HG02970 (cell line): ENCODE results near the gene PHLPP1.
"Not testable (repeated sequence)": the region's sequence is repeated elsewhere in the genome, so short reads cannot be mapped to it uniquely, and the experiment has no call there.

Experiments
- ATAC-seq: cut with Tn5 transposase; IDR thresholded peaks from one replicate; pipeline ENCODE4 v1.9.1; 2021; ENCODE audit warnings: mild to moderate bottlenecking, moderate library complexity, moderate number of reproducible peaks; ENCODE audit not compliant: unreplicated experiment, low FRiP score

The PHLPP1 gene

DNA sequence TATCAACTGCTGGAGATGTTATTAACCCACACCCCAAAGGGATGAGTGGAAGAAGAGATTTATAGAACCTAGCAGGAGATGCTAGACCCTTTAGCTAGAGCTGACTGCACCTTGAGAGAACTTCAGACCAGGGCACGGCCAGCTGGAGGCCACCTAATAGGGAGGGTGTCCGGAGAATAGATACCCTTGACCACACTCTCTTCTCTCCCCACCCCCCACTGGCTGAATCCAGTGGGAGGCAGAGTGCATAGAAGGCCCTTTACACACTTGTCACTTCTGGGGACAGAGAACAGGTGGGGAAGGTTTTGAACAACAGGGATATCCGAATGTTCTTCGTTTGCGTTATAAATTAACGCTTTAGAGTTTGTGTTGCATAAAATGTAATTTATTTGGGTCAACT lies 84.6 kb downstream of the PHLPP1 start:
- no peak for ATAC-seq

GRCh38 chr18:62802523-62802922 lies 87.2 kb downstream of the PHLPP1 start:
- ATAC-seq: no peak

- ATAC-seq: no peak
These were observed 92.1 kb downstream of the PHLPP1 start for GRCh38 chr18:62807396-62807795.

DNA sequence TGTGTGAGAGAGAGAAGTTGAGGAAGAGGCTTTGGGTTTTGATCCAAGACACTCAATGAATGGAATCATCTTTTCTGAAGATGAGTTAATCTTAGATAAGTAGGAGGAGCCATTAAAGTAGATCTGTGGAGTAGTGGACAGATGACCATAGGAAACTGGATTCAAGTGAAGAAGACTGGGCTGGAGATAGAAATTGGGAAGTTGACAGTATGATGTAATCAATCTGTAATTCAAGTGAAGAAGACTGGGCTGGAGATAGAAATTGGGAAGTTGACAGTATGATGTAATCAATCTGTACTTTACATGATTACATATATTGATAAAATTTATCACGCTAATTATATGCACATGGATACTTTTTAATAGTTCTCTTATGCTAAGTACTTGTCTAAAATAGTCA lies 92.8 kb downstream of the PHLPP1 start:
- no peak for ATAC-seq

GRCh38 chr18:62809445-62809844 lies 94.1 kb downstream of the PHLPP1 start:
- not testable (repeated sequence) for ATAC-seq

DNA sequence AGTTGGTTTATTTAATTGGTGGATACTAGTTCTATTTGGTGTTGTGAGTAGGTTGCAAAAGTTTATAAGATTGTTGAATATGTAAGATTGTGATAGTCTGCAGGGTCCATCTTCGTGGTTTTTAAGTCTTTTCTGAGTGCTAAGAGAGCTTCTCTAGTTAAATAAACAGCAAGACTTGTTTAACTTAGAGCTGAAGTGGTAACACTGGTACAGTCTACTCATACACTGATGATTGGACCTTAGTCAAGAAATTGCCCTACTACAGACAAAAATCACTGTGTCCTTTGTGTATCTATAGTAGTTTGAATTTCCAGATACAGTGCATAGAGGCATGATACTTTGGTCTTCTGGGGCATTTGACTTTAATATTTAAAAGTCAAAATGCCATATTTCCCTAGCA lies 94.6 kb downstream of the PHLPP1 start:
- no peak for ATAC-seq

DNA sequence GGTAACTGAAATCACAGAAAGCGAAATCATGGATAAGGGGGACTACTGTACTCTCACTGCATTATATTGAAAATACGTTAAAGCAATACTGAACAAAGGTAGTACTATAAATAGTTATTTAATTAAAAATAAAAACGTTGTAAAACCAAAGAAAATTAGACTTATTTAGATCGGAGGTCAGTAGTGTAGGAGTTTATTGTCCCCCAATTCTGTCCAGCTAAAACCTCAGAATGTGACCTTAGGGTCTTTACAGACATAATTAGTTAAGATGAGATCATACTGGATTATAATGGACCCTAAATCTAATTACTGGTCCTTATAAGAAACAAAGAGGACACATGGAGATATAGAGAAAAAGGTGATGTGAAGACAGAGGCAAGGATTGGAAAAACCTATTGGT lies 95.3 kb downstream of the PHLPP1 start:
- ATAC-seq: no peak

GRCh38 chr18:62811674-62812073 lies 96.3 kb downstream of the PHLPP1 start:
- no peak for ATAC-seq

- no peak for ATAC-seq
These were observed 96.9 kb downstream of the PHLPP1 start for GRCh38 chr18:62812242-62812641.

DNA sequence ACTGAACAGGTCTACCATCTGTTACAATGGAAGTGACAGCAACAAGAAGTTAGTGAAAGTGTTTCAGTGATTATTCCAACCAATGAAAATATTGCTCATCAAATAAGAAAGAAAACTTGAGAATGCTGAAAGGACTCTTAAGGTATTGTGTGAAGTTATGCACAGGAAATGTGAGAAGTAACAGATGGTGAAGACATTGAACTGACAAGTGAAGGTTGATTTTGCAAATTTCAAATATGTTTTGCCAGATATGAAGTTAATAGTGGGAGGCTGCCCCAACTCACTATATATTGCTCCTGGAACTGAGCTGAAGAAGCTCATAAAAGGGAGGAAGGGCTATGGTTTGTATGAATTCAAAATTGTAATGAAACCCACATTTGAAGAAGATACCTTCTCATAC lies 97.5 kb downstream of the PHLPP1 start:
- ATAC-seq: no peak

- no peak for ATAC-seq
These were observed 98.9 kb downstream of the PHLPP1 start for GRCh38 chr18:62814132-62814759.

DNA sequence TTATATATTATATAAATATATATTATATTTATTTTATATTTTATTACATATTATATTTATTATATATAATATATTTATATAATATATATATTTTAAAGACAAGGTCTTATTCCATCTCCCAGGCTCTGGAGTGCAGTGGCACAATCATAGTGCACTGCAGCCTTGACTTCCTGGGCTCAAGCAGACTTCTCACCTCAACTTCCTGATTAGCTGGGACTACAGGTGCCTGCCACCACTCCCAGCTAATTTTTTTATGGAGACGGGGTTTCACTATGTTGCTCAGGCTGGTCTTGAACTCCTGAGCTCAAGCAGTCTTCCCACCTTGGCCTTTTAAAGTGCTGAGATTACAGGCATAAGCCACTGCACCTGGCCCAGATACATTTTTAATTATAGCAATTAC lies 110.0 kb downstream of the PHLPP1 start:
- ATAC-seq: no peak

DNA sequence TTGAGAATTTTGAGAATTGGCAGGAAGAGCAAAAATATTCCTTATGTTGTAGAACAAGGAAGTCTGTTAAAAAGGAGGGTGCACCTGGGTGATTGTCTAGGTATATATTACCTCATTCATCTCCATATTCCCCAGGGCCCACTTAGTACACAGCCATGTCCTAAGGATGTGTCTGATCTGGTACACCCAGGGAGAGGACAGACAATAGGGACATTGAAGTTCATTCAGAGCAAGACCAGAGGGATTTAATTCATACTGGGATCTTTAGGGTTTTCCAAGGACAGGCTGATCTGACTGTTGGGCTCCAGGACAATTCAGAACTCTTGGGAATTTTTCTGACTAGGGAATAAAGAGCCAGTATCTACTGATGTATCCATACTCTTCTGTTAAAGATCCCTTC lies 112.1 kb downstream of the PHLPP1 start:
- ATAC-seq: no peak

DNA sequence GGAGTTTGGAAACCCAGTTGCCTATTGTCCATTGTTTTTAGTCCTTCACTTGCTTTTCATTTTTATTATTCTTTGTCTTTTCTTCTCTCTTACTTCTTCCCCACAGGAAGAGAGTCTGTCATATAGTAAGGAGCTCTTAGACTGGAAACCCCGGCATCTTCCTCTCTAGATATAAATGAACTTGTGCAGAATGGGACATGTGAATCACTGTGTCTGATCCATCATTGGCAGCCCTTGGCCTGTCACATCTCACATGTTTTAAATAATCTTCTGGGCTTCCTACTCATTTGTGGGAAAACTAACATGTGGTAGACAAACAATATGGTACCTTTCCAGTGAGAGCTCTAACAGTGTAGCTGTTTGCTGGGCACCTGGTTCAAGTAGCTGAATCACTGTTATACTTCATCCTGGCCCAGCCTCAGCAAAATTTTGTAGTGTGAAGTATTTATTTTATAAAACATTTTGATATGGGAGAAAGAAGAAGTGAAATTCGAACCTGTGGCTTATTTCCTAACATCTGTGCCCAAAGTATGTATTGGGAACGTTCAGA lies 112.8 kb downstream of the PHLPP1 start:
- no peak for ATAC-seq

DNA sequence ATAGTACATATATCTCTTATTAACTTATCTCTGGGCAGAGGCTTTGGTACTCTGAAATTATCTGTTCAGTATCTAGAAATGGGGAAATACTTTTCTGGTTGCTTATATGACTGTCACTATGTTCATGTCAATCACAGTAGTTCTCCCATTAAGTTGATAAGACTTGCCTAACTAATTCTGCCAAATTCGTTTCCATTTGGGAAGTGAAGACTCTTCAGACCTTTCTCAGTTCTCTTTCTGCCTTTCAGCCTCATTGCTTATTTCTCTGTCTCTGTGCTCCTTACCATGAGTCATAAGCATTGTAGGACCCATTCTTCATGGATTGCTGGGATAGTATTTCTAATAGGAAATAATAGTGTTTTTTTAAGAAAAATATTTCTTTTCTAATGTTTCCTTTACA lies 113.5 kb downstream of the PHLPP1 start:
- no peak for ATAC-seq

- ATAC-seq: no peak
These were observed 114.6 kb downstream of the PHLPP1 start for GRCh38 chr18:62829936-62830335.

DNA sequence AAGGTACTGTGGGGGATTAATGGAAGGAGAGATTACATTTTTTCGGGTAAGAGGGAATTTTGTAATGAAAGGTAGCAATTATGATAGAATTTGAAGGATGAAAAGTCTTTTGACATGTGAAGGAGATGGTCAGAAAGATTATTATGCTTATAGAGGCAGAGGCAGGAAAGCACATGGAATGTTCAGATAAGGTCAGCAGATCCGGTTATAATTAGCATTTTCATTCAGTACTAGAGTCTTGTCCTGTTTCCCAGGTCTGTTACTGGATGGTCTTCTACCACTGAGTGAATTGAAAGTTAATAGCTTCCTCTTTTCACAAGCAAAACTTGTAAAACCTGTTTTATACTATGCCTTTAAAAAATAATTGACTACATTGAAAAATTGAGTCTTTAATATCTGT lies 116.9 kb downstream of the PHLPP1 start:
- ATAC-seq: no peak

GRCh38 chr18:62833494-62833893 lies 118.2 kb downstream of the PHLPP1 start:
- no peak for ATAC-seq

GRCh38 chr18:62834715-62835114 lies 119.4 kb downstream of the PHLPP1 start:
- ATAC-seq: no peak

DNA sequence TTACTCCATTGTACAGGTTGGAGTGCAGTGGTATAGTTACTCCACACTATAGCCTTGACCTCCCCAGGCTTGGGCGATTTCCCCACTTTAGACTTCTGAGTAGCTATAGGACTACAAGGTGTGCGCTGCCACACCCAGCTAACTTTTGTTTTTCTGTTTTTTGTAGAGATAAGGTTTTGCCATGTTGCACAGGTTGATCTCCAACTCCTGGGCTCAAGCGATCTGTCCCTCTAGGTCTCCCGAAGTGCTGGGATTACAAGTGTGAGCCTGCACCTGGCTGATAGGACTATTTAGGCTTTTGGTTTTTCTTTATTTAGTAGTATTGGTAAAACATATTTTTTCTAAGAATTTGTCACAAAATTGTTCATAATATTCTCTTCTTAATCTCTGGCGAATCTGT lies 121.7 kb downstream of the PHLPP1 start:
- ATAC-seq: no peak

DNA sequence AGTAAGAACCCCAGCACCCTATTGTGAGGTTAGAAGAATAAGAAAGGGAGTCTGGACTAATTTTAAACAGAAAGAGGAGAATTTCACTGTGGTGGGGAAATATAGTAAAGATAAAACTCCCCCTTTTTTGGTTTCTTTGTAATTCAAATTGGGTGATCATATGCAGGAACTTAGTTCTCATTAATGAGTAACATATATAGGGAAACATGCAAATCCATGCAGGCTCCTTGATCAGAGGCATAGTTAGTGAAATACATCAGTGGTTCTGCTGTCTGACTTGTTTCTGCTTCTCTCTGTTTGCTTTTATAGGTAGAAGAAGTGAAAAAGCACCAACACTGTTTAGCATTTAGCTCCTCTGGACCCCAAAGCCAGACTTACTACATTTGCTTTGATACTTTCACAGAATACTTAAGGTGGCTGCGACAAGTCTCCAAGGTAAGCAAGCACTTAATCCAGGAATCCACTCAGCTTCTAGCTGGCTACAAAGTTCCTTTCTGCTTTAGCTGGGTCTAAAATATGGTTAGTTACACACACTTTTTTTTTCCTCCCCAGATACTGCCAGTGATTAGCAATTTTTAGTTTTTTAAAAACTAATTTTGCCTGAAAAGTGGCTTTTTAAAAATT lies 123.2 kb downstream of the PHLPP1 start:
- ATAC-seq: peak; percentile 46
